ENCODE results near the gene ROBO2.

Gene ROBO2

GRCh38 chr3:77039606-77040171 is at the start of gene ROBO2:
ROBO2 (plus strand) TSS chr3:77040099; CDS start chr3:77040786, 687 bp downstream.
- DNase-seq, result peak; percentile 26

GRCh38 chr3:76990606-76991005 is 49.3 kb upstream of the ROBO2 start:
- DNase-seq, result no peak

DNA sequence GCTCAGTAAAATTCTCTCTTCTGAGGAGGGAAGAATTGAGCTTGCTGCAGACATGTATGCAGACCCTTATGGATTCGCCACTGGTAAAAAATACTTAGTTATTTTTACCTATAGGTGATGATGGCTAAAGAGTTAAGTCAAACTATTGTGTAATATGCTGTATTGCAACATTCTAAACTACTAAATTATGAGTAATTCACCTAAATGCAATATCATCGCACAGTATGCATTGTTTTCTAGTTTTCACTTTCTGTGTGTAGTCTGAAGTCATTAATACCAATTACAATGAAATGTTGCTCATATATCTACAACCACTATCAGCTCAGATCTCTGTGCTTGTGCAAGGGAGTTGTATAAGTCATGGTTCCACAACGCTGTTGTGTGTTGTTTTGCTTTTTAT is 48.7 kb upstream of the ROBO2 start:
- DNase-seq, result no peak

DNA sequence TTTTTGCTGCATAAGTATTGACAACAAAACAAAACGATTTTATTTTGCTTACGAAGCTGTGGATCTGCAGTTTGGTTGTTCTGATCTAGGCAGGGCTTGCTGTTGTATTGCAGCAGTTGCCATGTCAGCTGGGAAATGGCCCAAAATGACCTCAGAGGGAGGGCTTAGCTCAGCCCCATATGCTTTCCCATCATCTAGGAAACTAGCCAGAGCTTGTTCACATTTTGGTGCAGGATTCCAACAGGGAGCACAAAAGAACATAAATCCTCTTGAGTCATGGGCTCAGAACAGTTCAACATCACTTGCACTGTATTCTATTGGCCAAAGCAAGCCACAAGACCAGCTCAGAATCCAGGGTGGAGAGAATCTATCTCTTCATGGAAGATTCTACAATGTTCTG is 42.2 kb upstream of the ROBO2 start:
- no peak for DNase-seq

DNA sequence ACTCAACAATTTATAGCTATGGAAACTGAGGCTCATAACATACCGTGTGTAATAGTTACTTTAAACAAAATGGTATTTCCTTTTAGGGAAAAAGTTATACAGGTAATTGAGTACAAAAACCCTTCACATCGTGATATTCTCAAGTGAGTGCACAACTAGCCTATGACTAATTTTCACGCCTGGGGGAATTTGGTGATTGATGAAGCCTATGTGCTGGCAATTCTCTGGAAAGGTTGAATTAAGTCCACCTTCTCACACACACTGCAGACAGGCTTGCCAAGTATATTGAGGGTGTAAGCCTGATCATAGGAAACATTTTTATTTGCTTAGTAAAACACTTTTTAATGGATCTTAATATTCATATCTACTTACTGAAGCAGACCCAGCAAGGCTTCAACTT is 41.3 kb upstream of the ROBO2 start:
- DNase-seq, result no peak

DNA sequence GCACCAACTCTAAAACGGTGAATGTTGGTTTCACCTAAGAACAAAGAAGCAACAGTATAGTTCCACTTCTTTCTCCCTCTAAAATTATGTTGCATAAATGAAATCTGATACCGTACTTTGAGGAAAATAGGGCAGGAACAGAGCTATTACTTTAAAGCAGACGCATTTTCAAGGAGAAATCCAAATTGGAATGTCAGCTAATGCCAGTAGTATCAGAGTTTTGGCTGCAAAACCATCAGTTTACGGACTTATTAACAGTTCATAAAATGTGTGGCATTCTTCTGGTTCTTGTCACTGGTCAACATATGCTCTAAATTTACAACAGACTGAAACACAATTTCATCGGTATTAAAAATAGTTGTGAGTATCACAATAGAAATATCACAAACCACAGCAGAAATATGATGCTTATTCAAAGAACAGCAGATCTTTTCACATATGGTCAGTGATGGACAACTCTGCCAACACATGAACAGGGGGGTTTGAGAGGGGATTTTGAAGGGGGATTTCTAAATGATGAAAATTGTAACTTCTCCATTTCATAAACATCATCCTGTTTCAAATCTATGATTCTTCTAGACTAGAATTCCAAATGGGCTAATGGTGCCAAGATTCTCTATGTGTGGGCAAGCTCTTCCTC is 38.7 kb upstream of the ROBO2 start:
- DNase-seq, result no peak

DNA sequence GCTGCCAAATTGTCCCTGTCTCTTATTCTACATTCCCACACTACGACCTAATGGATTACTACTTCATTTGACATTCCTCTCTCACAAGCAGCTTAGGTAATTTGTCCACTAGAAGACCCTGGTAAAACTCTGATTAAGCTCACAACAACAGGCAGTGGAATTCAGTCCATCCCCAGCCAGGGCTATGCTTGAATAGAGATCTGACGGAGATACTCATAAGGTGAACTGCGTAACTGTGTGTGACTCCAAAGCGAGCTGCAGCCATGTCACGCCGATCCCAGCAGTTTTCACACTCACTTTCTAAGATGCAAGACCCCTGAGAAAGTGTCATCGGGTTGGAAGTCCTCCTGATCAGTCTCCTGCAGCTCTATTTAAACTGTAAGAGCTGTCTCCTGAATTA is 25.7 kb upstream of the ROBO2 start:
- no peak for DNase-seq

DNA sequence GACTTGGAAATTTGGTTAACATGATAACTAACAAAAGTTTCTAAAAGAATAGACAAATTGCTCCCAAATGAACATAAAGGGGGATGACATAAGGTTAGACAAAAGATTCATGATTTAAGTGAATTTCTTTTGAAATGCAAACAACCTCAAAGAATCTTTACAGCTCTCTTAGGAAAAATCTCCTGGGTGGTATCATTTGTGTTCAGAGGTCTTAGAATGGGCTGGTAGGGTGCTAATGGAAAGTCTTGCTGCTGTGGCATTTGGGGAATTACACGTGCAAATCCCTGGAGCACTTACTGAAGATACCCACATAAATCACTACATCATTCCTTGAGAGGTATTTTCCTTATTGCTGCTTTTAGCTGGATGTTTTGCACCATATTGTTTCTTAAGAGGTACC is 14.4 kb upstream of the ROBO2 start:
- no peak for DNase-seq

DNA sequence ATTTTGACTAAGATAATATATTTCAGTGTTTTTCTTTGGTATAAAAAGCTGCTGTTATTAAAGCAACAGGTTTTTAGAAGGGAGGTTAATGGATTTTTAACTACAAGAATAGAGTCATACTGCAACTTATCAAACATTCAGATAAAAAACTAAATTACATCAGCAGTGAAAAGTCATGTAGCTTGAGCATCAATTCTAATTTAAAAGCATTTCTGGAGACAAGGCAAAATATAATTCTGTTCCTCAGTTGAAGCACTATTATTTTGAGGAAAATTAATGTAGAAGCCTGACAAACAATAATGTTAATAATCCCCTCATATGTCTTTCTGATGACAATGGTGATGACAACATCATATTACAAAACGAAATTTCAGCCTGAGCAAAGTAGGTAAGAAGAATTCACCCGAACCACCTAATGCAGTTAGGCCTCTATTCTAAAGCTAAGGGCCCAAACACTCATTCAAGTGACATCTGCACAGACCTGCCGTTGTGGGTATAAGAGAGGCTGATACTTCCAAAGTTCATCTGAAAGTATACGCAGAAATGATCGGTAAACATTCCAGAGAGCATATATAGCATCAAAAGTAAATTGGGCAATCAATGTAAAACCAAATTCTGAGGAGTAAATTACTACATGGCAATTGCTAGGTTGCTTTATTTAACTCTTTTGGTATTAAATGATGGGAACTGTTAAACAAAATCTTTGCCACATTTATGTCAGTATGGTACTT is 12.8 kb upstream of the ROBO2 start:
- DNase-seq, result no peak

DNA sequence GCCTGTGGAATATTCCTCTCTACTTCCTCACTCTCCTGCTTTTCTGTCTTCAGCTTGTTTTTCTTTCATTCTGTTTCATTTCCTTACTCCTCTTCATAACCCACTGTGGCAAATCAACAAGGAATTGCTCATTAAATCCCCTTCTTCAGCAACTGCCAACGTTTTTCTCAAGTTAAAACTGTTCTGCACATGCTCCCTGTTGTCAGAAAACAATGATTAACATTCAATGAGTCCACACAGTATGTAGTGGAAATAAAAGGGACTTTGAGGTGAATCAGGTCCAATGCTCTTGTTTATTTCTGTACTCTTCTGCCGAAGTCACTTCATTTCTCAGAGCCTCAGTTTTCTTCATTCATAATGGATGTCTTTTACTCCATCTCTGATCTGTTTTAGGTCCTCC is 11.9 kb upstream of the ROBO2 start:
- DNase-seq, result no peak

DNA sequence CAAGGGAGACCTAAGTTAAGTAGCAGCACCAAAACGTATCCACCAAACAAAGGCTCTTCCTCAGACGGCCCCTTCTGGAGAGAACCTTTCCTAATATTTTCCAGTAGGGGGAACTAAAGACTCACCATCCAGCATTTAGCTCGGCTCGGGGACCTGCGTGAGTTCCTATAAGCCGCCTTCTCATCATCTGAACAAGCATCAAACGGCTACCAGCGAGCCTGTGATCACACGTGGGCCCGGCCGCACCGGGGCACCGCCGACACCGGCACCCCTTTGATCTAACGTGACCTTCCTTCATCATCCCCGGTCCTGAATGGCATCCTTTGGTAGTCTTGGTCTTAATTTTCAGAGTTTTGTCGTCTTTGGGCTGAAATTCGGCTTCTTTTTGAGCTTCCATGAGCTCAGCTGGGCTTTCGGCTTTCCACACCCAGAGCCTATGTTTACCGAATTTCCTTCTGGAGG is 1.4 kb upstream of the ROBO2 start:
- peak; percentile 51 for DNase-seq

DNA sequence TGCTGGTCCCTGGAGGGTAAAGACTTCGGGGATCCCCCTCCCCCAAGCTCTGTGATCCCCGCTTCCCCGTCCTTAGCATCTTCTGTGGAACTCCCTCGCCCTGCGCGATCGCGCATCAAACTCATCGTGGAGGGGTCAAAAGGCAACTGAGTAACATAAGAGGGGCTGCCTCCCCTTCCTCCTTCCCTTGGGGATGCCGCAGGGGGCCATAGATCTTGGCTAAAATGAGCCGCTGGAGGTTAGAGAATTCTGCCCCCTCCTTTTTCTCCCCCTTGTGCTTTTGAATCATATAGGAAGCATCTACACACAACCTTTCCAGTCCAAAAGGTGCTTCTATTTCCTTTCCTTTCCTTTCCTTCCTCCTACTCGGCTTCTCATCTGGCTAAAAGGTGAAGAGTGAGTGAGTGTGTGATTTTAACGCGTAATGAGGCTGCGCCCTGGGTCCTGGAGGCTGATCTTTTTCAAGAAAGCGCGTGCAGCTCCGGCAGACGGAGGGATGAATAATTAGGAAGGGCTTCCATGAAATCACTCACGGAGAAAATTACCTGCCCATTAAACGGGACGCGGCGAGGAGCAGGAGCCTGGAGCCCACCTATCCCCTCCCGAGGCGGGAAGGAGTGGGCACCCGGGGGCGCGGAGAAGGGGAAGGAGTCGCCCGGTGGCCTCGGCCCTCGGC is 831 bp upstream of the ROBO2 start:
- DNase-seq, result no peak

DNA sequence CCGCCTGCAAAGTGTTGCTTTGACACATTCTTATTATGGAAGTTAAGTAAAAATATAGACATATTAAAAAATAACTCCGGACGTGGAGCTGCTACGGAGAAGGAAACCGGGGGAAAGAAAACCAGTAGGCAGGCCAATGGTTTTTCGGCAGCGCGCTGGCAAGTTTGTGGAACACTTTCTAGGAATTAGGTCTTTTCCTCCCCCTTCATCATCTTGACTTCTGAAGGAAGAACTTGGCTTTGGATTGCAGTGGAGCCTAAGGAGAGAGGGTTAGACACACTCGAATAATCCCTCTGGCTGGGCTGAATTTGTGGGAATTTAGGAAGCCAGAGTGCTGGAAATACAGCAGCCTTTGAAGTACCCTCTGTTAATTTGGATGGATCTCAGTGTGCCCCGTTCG is 317 bp downstream of the ROBO2 start:
- DNase-seq, result no peak

- DNase-seq, result no peak
Measured at GRCh38 chr3:77040926-77041722, 1.2 kb downstream of the ROBO2 start.

GRCh38 chr3:77041811-77042210 is 1.9 kb downstream of the ROBO2 start:
- DNase-seq, result no peak

- DNase-seq, result no peak
Measured at GRCh38 chr3:77042343-77042742, 2.4 kb downstream of the ROBO2 start.

- DNase-seq, result no peak
Measured at GRCh38 chr3:77042882-77043281, 3.0 kb downstream of the ROBO2 start.

DNA sequence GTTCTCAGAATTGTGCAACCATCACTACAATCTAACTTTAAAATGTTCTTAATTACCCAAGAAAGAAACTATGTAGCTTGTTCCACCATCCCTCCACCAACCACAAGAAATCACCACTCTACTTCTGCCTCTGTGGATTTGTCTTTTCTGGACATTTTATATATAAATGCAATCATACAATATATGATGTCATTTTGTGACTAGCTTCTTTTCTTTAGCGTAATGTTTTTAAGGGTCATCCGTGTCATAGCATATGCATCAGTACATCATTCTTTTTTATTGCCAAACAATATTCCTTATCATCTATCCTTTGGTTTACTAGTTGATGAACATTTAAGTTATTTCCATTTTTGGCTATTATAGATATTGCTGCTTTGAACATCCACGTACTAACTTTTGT is 5.8 kb downstream of the ROBO2 start:
- no peak for DNase-seq

GRCh38 chr3:77048186-77048585 is 8.3 kb downstream of the ROBO2 start:
- no peak for DNase-seq

- no peak for DNase-seq
Measured at GRCh38 chr3:77051591-77051990, 11.7 kb downstream of the ROBO2 start.

DNA sequence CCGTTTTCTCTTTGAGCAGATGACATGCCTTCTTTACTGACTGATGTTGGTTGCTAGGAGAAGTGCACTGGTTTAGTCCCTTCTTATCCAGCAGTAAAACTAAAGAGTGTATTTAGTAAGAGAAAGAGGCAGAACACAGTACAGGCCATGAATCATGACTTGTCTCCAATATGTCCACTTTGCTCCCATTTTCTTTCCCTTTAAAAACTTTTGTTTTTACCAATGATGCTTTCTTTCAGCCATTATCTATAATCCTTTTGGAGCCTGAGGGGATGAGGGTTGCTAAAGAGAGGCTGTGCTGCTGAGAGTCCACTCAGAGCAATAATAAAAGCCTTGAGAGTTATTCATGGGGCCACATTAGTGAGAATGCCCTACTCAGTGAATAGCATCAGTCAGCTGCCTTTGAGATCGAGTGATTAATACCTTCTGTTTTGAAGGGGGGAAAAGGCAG is 12.2 kb downstream of the ROBO2 start:
- no peak for DNase-seq

GRCh38 chr3:77052733-77053670 is 13.1 kb downstream of the ROBO2 start:
- DNase-seq, result no peak

All from NCI-H1694 (cell line).